NCI-H2196 treated with DMSO at 0.1 percent for 48 hours (cell line): ENCODE results near the gene WASHC1.
"Not testable (repeated sequence)": the region's sequence is repeated elsewhere in the genome, so short reads cannot be mapped to it uniquely, and the experiment has no call there.

Experiments used
- DNase-seq: peaks from one replicate; lab custom pipeline; 2025; ENCODE audit not compliant: unreplicated experiment; lab: John Stamatoyannopoulos, UW

WASHC1 gene

DNA sequence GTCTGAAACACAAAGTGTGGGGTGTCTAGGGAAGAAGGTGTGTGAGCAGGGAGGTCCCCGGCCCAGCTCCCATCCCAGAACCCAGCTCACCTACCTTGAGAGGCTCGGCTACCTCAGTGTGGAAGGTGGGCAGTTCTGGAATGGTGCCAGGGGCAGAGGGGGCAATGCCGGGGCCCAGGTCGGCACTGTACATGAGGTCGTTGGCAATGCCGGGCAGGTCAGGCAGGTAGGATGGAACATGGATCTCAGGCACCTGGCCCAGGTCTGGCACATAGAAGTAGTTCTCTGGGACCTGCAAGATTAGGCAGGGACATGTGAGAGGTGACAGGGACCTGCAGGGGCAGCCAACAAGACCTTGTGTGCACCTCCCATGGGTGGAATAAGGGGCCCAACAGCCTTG, 12.4 kb downstream of the WASHC1 start:
- DNase-seq: not testable (repeated sequence)

GRCh38 chr9:14129-14809, 15.0 kb downstream of the WASHC1 start:
- DNase-seq: not testable (repeated sequence)

GRCh38 chr9:11206-11605, 18.1 kb downstream of the WASHC1 start:
- DNase-seq: not testable (repeated sequence)

- DNase-seq: not testable (repeated sequence)
These were observed 18.6 kb downstream of the WASHC1 start for GRCh38 chr9:10653-11053.

GRCh38 chr9:10207-10606, 19.0 kb downstream of the WASHC1 start:
- DNase-seq: not testable (repeated sequence)
